IMR-90 (cell line): ENCODE measurements around the gene SLC12A8. TPM values are rescaled to one million over a fixed set of nuclear protein-coding genes. Genes with fewer than 3 reads are reported as not detected.

Source experiments
- ATAC-seq: fragments of 200-7000 bp; cut with Tn5 transposase; 2 replicates; pipeline ENCODE4 v1.9.1; 2020; ENCODE audit warnings: low read depth, mild to moderate bottlenecking, moderate library complexity
- BruUV-seq: library from RNA; stranded (reverse); fragments of 400-500 nt; replicated peaks from 2 replicates; lab custom pipeline; 2021; lab: Mats Ljungman, UMichigan
- CTCF ChIA-PET: fragments of 300-600 bp; formaldehyde crosslinking; extraction: SDS; loops from one replicate; lab custom pipeline; 2021; ENCODE audit warnings: antibody characterized with exemption; lab: Yijun Ruan, JAX
- POLR2A ChIA-PET: fragments of 300-600 bp; sonication (Branson Sonifier 250); formaldehyde crosslinking; loops from one replicate; lab custom pipeline; 2022; ENCODE audit warnings: antibody characterized with exemption; ENCODE audit not compliant: unreplicated experiment; lab: Charles Lee
- DNase-seq: peaks from one replicate; pipeline ENCODE4 v3.0.0; 2013
- H2AFZ ChIP-seq: replicated peaks from 2 replicates; pipeline ENCODE3; 2013; ENCODE audit warnings: low read length, mild to moderate bottlenecking; ENCODE audit not compliant: poor library complexity
- H2AK5ac ChIP-seq: 2 replicates; pipeline ENCODE4 v1.6.1; 2013; ENCODE audit warnings: low read depth, low read length, inconsistent platforms
- H2AK9ac ChIP-seq: replicated peaks from 2 replicates; pipeline ENCODE3; 2013; ENCODE audit warnings: mild to moderate bottlenecking, low read depth, low read length, moderate library complexity; ENCODE audit not compliant: poor library complexity
- H2BK120ac ChIP-seq: 2 replicates; pipeline ENCODE4 v1.6.1; 2013; ENCODE audit warnings: low read depth, low read length, inconsistent platforms
- H2BK15ac ChIP-seq: 3 replicates; pipeline ENCODE4 v1.6.1; 2013; ENCODE audit warnings: low read depth, low read length, inconsistent platforms
- H2BK20ac ChIP-seq: 2 replicates; pipeline ENCODE4 v1.6.1; 2013; ENCODE audit warnings: low read depth, mild to moderate bottlenecking, inconsistent platforms, low read length, moderate library complexity
- H2BK5ac ChIP-seq: 2 replicates; pipeline ENCODE4 v1.6.1; 2013; ENCODE audit warnings: mild to moderate bottlenecking, low read depth, low read length, inconsistent platforms; ENCODE audit not compliant: poor library complexity, severe bottlenecking
- H3K14ac ChIP-seq: replicated peaks from 2 replicates; pipeline ENCODE4 v1.6.1; 2013; ENCODE audit warnings: low read depth, low read length, inconsistent platforms
- H3K18ac ChIP-seq: 2 replicates; pipeline ENCODE4 v1.6.1; 2013; ENCODE audit warnings: low read depth, low read length, control low read depth
- H3K23ac ChIP-seq: 2 replicates; pipeline ENCODE4 v1.6.1; 2013; ENCODE audit warnings: low read depth, low read length, inconsistent platforms
- H3K27ac ChIP-seq: 2 replicates; pipeline ENCODE4 v1.5.1; 2013; ENCODE audit warnings: mild to moderate bottlenecking, control low read depth, low read length; ENCODE audit not compliant: insufficient read depth
- H3K27me3 ChIP-seq: 2 replicates; pipeline ENCODE4 v1.6.1; 2013; ENCODE audit warnings: low read length; ENCODE audit not compliant: control insufficient read depth, insufficient read depth
- H3K36me3 ChIP-seq: 2 replicates; pipeline ENCODE4 v1.6.1; 2013; ENCODE audit warnings: low read length, mixed read lengths; ENCODE audit not compliant: control insufficient read depth, insufficient read depth
- H3K4ac ChIP-seq: 2 replicates; pipeline ENCODE4 v1.6.1; 2013; ENCODE audit warnings: low read depth, low read length, inconsistent platforms
- H3K4me1 ChIP-seq: 2 replicates; pipeline ENCODE4 v1.6.1; 2013; ENCODE audit warnings: low read length, mixed read lengths; ENCODE audit not compliant: control insufficient read depth, insufficient read depth
- H3K4me2 ChIP-seq: 2 replicates; pipeline ENCODE4 v1.6.1; 2013; ENCODE audit warnings: low read depth, mild to moderate bottlenecking, control low read depth, low read length, moderate library complexity
- H3K4me3 ChIP-seq: 2 replicates; pipeline ENCODE4 v1.5.1; 2013; ENCODE audit warnings: low read depth, mild to moderate bottlenecking, control low read depth, low read length, moderate library complexity; ENCODE audit not compliant: insufficient read depth
- H3K56ac ChIP-seq: 2 replicates; pipeline ENCODE4 v1.6.1; 2013; ENCODE audit warnings: low read length, inconsistent platforms; ENCODE audit not compliant: insufficient read depth; ENCODE audit errors: extremely low read depth
- H3K79me1 ChIP-seq, 2 experiments: 2 replicates each; pipeline ENCODE4 v1.6.1; 2013; ENCODE audit warnings: low read length in 2 of 2, inconsistent platforms in 1 of 2, low read depth in 1 of 2
- H3K9ac ChIP-seq: 2 replicates; pipeline ENCODE4 v1.6.1; 2013; ENCODE audit warnings: low read depth, low read length, control low read depth
- H3K9me1 ChIP-seq: 2 replicates; pipeline ENCODE4 v1.6.1; 2013; ENCODE audit warnings: low read length, inconsistent platforms; ENCODE audit not compliant: insufficient read depth
- H3K9me3 ChIP-seq: 2 replicates; pipeline ENCODE4 v1.6.1; 2013; ENCODE audit warnings: low read length; ENCODE audit not compliant: control insufficient read depth, insufficient read depth
- H4K20me1 ChIP-seq: 2 replicates; pipeline ENCODE4 v1.6.1; 2013; ENCODE audit warnings: low read length, inconsistent platforms; ENCODE audit not compliant: insufficient read depth
- H4K5ac ChIP-seq: 2 replicates; pipeline ENCODE4 v1.6.1; 2013; ENCODE audit warnings: mild to moderate bottlenecking, low read depth, low read length, control low read depth
- H4K8ac ChIP-seq, 2 experiments: 2 replicates each; pipeline ENCODE4 v1.6.1; 2013; ENCODE audit warnings: low read depth in 2 of 2, low read length in 2 of 2, control low read depth in 1 of 2, inconsistent platforms in 1 of 2
- H4K91ac ChIP-seq: 2 replicates; pipeline ENCODE4 v1.6.1; 2013; ENCODE audit warnings: low read depth, low read length, inconsistent platforms; ENCODE audit not compliant: insufficient read depth
- BHLHE40 ChIP-seq: fragments of 150-350 bp; IDR thresholded peaks from 2 replicates; pipeline ENCODE4 v1.6.1; 2016; ENCODE audit warnings: mild to moderate bottlenecking, low read depth, low read length
- CEBPB ChIP-seq: IDR thresholded peaks from 2 replicates; pipeline ENCODE4 v1.6.1; 2012; ENCODE audit warnings: low read depth, low read length, improper control_type of control experiment
- CHD1 ChIP-seq: IDR thresholded peaks from 2 replicates; pipeline ENCODE4 v1.6.1; 2012; ENCODE audit warnings: low read depth, low read length, improper control_type of control experiment
- FOS ChIP-seq: fragments of 150-350 bp; IDR thresholded peaks from 2 replicates; pipeline ENCODE4 v1.6.1; 2016; ENCODE audit warnings: low read depth, low read length
- MAFK ChIP-seq: IDR thresholded peaks from 2 replicates; pipeline ENCODE4 v1.6.1; 2012; ENCODE audit warnings: low read depth, low read length, improper control_type of control experiment
- MAZ ChIP-seq: IDR thresholded peaks from 2 replicates; pipeline ENCODE4 v1.6.1; 2012; ENCODE audit warnings: low read depth, mild to moderate bottlenecking, low read length, improper control_type of control experiment, moderate library complexity, borderline replicate concordance
- MXI1 ChIP-seq: IDR thresholded peaks from 2 replicates; pipeline ENCODE4 v1.6.1; 2012; ENCODE audit warnings: low read depth, mild to moderate bottlenecking, low read length, moderate library complexity, borderline replicate concordance
- NFE2L2 ChIP-seq: fragments of 150-350 bp; IDR thresholded peaks from 2 replicates; pipeline ENCODE4 v1.6.1; 2016; ENCODE audit warnings: low read depth, mild to moderate bottlenecking, low read length
- POLR2A ChIP-seq: IDR thresholded peaks from 2 replicates; pipeline ENCODE4 v1.6.1; 2012; ENCODE audit warnings: mild to moderate bottlenecking, low read depth, low read length
- RCOR1 ChIP-seq: IDR thresholded peaks from 2 replicates; pipeline ENCODE4 v1.6.1; 2012; ENCODE audit warnings: mild to moderate bottlenecking, low read length, improper control_type of control experiment; ENCODE audit not compliant: insufficient replicate concordance
- RFX5 ChIP-seq: IDR thresholded peaks from 2 replicates; pipeline ENCODE4 v1.8.0; 2012; ENCODE audit warnings: low read depth, mild to moderate bottlenecking, low read length, moderate library complexity
- SMC3 ChIP-seq: fragments of 150-350 bp; IDR thresholded peaks from 2 replicates; pipeline ENCODE4 v1.6.1; 2016; ENCODE audit warnings: low read depth, mild to moderate bottlenecking, antibody characterized with exemption, low read length, moderate library complexity
- dilution Hi-C: fragments of 300-500 bp; cut with HindIII; formaldehyde crosslinking; loops from one replicate; pipeline ENCODE4 v1.14.3; 2018; ENCODE audit warnings: low sequenced_read_pairs; ENCODE audit not compliant: unreplicated experiment
- in situ Hi-C: fragments of 300-500 bp; cut with MboI; formaldehyde crosslinking; loops from 3 replicates; pipeline ENCODE4 v1.14.3; 2019; ENCODE audit warnings: low sequenced_read_pairs, inconsistent platforms, mixed read lengths
- intact Hi-C: fragments of 100-400 bp; cut with micrococcal nuclease; formaldehyde crosslinking; loops from 2 replicates; pipeline ENCODE4 v1.10.0; 2022
- polyA plus RNA-seq, 3 experiments: library from polyadenylated mRNA; depleted of rRNA; stranded (reverse); fragments of >200 nt; gene quantifications; 2 replicates each; pipeline ENCODE4 v1.2.3, GENCODE V29; 2012; ENCODE audit warnings: low replicate concordance in 1 of 3
- total RNA-seq: library from RNA; depleted of rRNA; stranded (reverse); fragments of >200 nt; gene quantifications from 2 replicates; pipeline ENCODE4 v1.2.3, GENCODE V29; 2012
- TF ChIP-seq, protein P1 (sequence below): fragments of 150-350 bp; IDR thresholded peaks from 2 replicates; pipeline ENCODE4 v1.6.1; 2016; ENCODE audit warnings: low read depth, mild to moderate bottlenecking, low read length, moderate library complexity, borderline replicate concordance
- TF ChIP-seq, protein P2 (sequence below): conservative IDR thresholded peaks from 2 replicates; pipeline ENCODE4 v1.5.1; 2012; ENCODE audit warnings: mild to moderate bottlenecking, low read depth, low read length, improper control_type of control experiment

SLC12A8 gene
- total and polyA plus RNA-seq, 2 of the 4 experiments (the other 2 are of a cell fraction), result 2.2 to 4.3 TPM

DNA sequence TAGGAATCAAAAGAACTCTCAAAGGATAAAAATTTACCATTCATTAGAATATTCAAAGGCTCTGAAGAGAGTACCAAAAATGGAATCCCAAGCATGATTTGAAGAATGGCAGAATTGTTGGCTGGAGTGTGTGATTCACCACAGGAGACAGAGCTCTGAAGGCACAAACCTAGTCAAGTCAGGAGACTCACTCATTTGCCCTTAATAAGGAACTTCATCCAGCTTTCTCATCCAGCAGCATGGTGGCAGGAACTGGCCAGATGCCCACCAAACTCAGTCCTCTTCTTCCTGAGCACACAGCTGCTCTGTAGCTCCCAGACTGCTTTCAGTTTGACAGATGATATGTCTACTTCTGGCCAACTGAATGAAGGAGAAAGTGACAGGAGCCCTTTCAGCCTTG lies 140.2 kb downstream of the SLC12A8 start:
- CTCF ChIA-PET, result no interaction called here
- H3K27me3 ChIP-seq, result no peaks in the 10 kb centered on the region
- peak overlapping the region; percentile 84 for H3K14ac ChIP-seq
- no peak overlapping the region for H3K4me3 ChIP-seq
- H3K4me2 ChIP-seq, result no peak overlapping the region
- peak overlapping the region; percentile 60 for H2AFZ ChIP-seq
- intact Hi-C loops, result no loop called here
- H2BK120ac ChIP-seq, result peak overlapping the region; percentile 85
- in situ Hi-C loops, result no loop called here
- no TSS peak for BruUV-seq
- no peaks in the 10 kb centered on the region for H3K79me1 ChIP-seq
- dilution Hi-C loops, result no loop called here
- no peaks in the 10 kb centered on the region for H3K36me3 ChIP-seq
- no peaks in the 10 kb centered on the region; the same call in 1 of the 2 replicates for H3K9me1 ChIP-seq
- H4K5ac ChIP-seq, result no peak overlapping the region
- H3K4me1 ChIP-seq, result peaks cover 17% of the 10 kb centered on the region
- no peak overlapping the region for H3K56ac ChIP-seq
- peak overlapping the region; percentile 64; the same call in 1 of the 2 replicates for H3K23ac ChIP-seq
- H4K91ac ChIP-seq, result peak overlapping the region; percentile 80
- peak overlapping the region; percentile 64 for H2AK5ac ChIP-seq
- no peaks in the 10 kb centered on the region for H3K9me3 ChIP-seq
- peak overlapping the region; percentile 80 for H2BK20ac ChIP-seq
- H4K20me1 ChIP-seq, result no peaks in the 10 kb centered on the region
- H2BK5ac ChIP-seq, result peak overlapping the region; percentile 40
- peak overlapping the region; percentile 27; the same call in 1 of the 2 replicates for H3K27ac ChIP-seq
- H3K9ac ChIP-seq, result no peak overlapping the region
- peak overlapping the region; percentile 75; the same call in 2 of the 3 replicates for H2BK15ac ChIP-seq
- H3K4ac ChIP-seq, result peak overlapping the region; percentile 74
- ATAC-seq, result peak; percentile 63
- POLR2A ChIA-PET, result interaction anchor here (1.5 kb wide), 1 partner anchor 9 kb away, joined by 5 read pairs; no protein-coding TSS in a partner anchor
- H4K8ac ChIP-seq, result peak overlapping the region in 1 of 2 experiments; percentile 55; a peak in 2 of 4 replicates
- TF ChIP-seq CHD1 (no peak), POLR2A (no peak), CEBPB (no peak), RFX5 (no peak), MAFK (no peak), FOS (no peak), MXI1 (no peak), MAZ (no peak), SMC3 (no peak), RCOR1 (no peak), BHLHE40 (no peak), NFE2L2 (no peak)
- TF ChIP-seq, protein P1, sequence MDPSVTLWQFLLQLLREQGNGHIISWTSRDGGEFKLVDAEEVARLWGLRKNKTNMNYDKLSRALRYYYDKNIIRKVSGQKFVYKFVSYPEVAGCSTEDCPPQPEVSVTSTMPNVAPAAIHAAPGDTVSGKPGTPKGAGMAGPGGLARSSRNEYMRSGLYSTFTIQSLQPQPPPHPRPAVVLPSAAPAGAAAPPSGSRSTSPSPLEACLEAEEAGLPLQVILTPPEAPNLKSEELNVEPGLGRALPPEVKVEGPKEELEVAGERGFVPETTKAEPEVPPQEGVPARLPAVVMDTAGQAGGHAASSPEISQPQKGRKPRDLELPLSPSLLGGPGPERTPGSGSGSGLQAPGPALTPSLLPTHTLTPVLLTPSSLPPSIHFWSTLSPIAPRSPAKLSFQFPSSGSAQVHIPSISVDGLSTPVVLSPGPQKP, result no peak
- TF ChIP-seq, protein P2, sequence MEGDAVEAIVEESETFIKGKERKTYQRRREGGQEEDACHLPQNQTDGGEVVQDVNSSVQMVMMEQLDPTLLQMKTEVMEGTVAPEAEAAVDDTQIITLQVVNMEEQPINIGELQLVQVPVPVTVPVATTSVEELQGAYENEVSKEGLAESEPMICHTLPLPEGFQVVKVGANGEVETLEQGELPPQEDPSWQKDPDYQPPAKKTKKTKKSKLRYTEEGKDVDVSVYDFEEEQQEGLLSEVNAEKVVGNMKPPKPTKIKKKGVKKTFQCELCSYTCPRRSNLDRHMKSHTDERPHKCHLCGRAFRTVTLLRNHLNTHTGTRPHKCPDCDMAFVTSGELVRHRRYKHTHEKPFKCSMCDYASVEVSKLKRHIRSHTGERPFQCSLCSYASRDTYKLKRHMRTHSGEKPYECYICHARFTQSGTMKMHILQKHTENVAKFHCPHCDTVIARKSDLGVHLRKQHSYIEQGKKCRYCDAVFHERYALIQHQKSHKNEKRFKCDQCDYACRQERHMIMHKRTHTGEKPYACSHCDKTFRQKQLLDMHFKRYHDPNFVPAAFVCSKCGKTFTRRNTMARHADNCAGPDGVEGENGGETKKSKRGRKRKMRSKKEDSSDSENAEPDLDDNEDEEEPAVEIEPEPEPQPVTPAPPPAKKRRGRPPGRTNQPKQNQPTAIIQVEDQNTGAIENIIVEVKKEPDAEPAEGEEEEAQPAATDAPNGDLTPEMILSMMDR, result no peak
- peak overlapping the region; percentile 19 for H2AK9ac ChIP-seq
- peak; percentile 63 for DNase-seq
- peak overlapping the region; percentile 3; the same call in 1 of the 2 replicates for H3K18ac ChIP-seq
